GDM1 (cell line): ENCODE results near the gene CCDC13.

Experiments used
- DNase-seq: peaks from one replicate; lab custom pipeline; 2025; lab: John Stamatoyannopoulos, UW

CCDC13 gene

DNA sequence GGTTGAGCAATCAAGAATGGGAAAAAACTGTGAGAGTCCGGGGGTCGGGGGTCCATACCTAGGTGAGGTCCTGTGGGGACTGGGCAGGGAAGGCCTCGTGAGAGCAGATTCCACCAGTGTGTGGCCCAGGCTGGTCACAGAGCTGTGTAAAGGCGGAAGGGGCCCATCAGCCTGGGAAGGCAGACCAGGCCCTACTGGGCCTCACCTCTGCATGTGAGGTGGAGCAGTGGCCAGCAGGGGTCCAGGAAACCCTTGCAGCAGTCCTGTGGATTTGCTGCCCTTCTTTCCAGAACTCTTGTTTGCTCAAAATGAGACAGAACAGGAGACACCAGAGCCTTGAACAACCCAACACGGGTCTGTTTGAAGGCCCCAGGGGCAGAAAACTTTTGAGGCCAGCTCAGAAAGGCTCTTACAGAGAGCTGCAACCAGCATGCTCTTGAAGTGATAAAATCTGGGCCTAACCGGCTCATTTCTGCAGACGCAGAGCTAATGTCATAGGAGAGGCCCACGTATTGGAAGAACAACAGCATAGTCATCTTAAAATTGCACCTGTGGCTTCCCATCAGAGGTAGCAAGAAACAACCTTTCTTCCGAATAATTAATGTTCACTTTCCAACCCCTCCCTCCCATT, 40.1 kb downstream of the CCDC13 start:
- DNase-seq = no peak

DNA sequence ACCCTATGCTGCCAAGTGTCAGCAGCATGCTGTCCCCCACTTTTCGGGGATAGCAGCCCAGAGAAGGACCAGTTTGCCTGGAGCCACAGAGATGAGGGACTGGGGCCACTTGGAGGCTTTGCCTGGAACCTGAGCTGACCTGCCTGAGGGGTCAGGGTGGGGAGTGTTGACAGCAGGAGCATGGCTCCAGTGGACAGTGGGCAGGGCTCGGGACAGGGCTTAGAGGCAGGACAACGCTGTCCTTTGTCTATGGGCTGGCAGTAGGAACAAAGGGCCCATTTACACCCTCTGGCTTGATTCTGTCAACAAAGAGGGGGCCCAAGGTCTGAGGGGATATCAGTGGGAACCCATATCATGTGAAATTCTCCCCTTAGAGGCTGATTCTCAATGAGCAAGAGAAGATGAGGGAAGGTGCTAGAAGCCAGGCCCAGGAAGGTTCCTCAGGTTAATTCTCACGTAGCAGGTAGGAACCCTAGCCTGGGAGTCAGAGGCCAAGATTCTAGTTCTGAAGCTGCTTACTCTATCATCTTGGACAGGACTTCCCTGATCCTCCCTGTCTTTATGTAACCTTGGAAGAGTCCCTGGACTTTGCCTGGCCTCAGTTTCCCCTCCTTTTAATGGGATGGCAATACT, 40.7 kb downstream of the CCDC13 start:
- DNase-seq = no peak

DNA sequence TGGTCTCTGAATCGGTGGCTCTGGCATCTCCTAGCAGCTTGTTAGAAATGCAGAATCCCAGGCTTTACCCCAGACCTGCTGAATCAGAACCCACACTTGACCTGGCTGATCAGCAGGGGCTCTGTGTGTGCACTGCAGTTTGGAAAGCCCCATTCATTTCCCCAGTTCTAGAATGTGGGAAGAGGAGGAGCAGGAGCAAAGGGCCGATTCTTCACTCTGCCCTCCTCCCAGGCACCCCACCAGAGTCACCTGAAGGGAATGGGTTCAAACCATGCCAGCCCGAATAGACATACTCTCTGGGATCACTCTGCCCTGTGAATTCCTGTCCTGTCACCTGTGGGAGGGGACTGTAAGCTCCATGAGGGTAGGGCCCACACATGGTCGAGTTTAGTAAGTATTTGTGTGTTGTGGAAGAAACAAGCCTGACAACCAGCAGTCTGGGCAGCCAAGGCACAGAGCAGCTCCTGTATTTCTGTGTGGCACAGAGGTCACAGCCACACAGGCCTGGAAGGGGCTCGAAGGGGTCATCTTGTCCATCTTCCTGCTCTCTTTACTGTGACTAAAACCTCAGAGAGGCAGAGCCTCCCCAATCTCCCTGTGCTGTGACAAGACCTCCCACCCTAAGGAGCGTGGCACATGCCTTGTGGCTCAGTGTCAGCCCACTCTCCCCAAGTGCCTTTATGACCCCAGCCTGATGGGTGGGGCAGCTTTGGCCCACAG, 41.4 kb downstream of the CCDC13 start:
- no peak for DNase-seq

DNA sequence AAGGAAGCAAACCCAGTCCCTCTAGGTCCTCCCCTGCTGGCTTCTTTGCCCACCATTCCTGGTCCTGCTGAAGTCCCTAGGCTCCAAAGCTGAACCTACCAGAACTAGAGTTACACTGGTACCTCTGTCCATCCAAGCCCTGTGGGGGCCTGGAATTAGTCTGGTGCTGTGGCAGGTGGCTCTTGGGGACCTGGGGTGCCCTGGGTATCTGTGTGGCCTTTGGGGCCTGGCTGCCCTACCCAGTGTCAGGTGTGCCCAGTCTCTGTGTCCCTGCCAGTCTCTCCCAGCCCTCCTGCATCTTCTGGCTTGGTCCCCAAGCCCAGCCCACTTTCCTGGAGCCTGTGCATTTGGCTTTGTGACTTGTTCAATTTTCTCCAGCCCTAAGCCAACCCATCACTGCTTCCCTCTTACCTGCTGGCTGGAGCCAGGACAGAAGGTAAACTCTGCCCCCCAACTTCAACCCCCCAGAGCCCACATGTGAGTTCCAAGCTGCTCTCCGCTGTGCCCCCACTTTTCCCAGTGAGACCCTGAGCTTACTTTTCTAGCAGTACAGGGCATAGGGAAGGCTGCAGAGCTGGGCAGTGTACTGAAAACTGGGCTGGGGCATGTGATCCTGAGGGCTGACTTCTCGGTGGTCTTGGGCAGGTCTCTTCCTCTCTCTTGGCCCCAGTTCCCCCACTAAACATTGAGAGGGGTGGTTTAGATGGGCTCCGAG, 42.2 kb downstream of the CCDC13 start:
- DNase-seq = no peak

DNA sequence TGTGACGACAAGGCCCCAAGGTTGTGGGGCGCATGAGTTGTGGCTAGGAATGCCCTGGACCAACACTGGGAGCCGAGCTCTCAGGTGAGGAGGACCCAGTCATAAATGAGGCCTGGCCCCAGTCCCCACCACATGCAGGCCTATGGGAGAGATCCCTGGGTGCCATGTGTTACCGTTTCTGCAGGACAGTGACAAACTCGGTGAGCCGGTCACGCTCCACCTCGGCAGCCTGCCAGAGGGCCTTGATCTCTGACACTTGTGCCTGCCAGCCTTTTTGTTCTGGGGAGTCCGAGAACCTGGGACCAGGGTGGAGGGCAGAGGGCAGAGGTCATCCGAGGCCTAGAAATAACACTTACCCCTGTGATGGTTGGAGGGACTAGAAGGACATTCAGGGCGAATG, 42.8 kb downstream of the CCDC13 start:
- no peak for DNase-seq

DNA sequence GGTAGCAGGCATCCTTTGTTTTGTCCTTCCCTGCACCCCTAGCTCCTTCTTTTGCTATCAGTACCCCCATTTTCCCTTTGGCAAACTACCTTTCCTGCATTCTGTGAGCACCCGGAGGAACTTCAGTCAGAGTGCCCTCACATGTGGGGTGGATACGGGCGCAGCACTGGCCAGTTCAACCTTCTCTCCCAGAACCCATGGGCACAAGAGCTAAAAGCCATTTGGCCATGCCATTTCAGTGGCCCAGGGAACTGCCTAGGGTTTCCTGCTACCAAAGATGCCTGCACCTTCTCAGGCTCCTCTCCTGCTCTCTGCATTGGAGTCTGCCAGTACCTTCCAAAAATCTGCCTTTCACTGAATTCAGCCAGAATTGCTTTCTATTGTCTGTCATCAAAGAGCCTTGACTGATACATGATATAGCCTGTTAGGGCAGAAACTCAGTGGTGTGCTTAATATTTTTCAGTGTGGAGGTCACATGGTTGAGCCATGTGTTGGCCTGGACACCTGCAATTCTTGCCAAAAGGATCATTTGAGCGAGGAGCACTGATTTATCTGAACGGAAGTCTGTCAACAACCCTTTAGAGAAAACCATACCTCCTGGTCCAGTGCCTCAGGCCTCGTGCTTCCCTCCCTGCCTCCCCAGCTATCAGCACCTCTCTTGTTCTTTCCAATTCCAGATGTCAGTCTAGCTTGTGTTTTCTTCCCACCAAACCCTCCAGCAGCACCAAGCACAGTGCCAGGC, 43.5 kb downstream of the CCDC13 start:
- no peak for DNase-seq

DNA sequence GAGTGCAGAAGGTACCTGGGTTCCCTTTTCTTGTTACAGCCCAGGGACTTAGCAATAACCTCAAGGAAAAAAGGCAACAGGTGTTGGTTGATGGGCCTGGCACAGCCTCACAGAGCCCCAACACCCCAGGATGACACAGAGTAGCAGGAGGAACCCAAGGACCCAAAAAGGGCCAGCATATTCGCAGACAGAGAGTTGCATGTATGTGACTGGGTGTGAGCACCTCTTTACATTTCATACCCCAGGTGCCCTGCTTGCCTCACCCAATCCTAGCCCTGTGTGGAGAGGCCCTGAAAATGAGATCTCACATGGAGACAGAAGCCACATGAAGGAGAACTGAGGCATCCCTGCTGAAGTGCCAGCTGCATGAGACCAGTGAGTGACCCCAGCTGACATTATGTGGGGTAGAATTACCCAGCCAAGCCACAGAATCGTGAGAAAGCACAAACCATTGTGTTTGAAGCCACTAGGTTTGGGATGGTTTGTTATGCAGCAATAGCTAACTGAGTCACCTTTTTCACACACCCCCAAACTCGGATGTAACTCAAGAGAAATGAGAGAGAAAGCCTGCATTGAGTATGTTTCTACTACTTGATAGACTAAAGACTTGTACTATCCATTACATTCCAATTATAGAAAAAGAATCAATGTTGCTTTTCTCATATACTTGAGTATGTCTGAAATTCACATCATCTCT, 44.2 kb downstream of the CCDC13 start:
- DNase-seq = no peak

DNA sequence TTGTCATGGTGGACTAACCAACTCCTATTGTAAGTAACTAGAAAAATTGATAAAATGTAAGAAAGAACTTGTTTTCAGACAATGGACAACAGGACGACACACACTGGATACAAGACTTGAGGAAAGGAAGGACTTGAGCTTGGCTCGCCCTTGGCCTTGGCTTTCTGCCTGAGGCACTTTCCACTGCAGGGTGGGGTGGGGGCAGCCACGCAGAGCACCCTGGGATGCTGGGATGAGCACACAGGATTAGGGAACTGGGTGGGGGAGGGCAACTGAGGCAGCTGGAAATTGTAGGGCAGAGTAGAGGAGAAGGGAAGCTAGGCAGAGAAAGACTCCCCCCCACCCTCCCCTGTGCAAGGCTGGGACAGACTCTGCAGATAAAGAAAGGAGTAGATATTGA, 45.0 kb downstream of the CCDC13 start:
- no peak for DNase-seq

DNA sequence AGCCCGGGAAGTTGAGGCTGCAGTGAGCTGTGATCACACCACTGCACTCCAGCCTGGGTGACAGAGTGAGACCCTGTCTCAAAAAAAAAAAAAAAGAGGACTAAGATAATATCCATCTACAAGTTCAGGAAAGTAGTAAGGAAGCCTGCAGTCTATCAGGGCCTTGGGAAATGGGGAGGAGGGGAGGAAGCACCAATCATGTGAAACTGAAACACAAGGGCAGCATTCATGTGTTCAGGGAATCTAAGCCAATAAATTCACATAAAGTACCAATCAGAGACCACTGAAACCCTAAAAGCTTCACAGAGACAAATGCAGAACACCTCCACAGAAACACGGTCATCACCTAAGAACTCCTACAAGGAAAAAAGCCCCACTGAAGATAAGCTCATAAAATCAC, 47.6 kb downstream of the CCDC13 start:
- DNase-seq = no peak

DNA sequence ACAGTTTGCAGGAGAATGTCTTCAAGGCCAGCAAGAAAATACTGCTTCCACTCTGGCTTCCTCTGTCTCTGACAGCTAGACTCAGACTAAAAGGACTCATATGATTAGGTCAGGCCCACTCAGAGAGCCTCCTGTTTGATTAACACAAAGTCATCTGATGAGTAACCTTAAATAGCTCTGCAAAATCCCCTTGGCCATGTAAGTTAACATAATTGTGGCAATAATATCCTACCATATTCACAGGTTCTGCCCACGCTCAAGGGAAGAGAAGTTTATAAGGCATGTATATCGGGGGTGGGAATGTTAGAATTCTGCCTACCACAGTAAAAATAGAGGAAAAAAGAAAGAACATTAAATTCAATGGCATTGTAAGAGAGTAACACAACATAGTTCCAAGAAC, 49.8 kb downstream of the CCDC13 start:
- no peak for DNase-seq
